Right lobe of liver (tissue), 4 donors: ENCODE data around the gene MIER2.

ENCODE experiments used
- CTCF ChIP-seq, 4 donors: fragments of 200-600 bp in 3 of 4; fragments of 450-650 bp in 1 of 4; IDR thresholded peaks; one replicate each; pipeline versions ENCODE4 v1.5.1 to v1.8.0; 2016 to 2022; ENCODE audit warnings: antibody characterized with exemption in 4 of 4, mild to moderate bottlenecking in 2 of 4
- POLR2A ChIP-seq: fragments of 450-650 bp; IDR thresholded peaks from one replicate; pipeline ENCODE4 v1.6.1; 2017; ENCODE audit warnings: antibody characterized with exemption, mild to moderate bottlenecking
- donor health status: DM: no; HTN: no; CAD: no.
- donor health status: DM: no; HTN: no; CAD: no.
- donor health status: DM: no; HTN: yes; CAD: no.

- TF ChIP-seq CTCF (IDR thresholded peaks at IDR 0.05), result no peak
- no peak for TF ChIP-seq POLR2A
Observed at GRCh38 chr19:355134-355533, 10.5 kb upstream of the MIER2 start.
